H1 (cell line): ENCODE data around the gene DLL1. TPM values are rescaled to one million over a fixed set of nuclear protein-coding genes. Genes with fewer than 3 reads are reported as not detected.

Experiments
- CTCF ChIA-PET: fragments of 300-600 bp; sonication (Branson Sonifier 250); formaldehyde crosslinking; loops from one replicate; lab custom pipeline; 2021; ENCODE audit not compliant: partially characterized antibody; lab: Charles Lee
- POLR2A ChIA-PET: fragments of 300-600 bp; sonication (Branson Sonifier 250); formaldehyde crosslinking; loops from one replicate; lab custom pipeline; 2021; ENCODE audit warnings: inconsistent platforms; ENCODE audit not compliant: partially characterized antibody; lab: Charles Lee
- DNase-seq, 2 experiments: peaks; one replicate each; pipeline versions ENCODE4 v3.0.0 to v3.0.0-alpha.2; 2010 to 2022; ENCODE audit warnings: low spot score in 2 of 2, low read depth in 1 of 2, mixed read lengths in 1 of 2
- FAIRE-seq: peaks from 2 replicates; lab custom pipeline; 2011; peaks lifted over from hg19 to GRCh38; lab: Jason Lieb, UNC
- H2AFZ ChIP-seq: 2 replicates; pipeline ENCODE4 v1.8.1; 2012; ENCODE audit warnings: low read length, inconsistent platforms
- H2AK5ac ChIP-seq: 2 replicates; pipeline ENCODE4 v1.6.1; 2013; ENCODE audit warnings: low read depth, low read length
- H2BK120ac ChIP-seq: replicated peaks from 2 replicates; pipeline ENCODE3; 2013; ENCODE audit warnings: low read depth, low read length, inconsistent platforms
- H2BK12ac ChIP-seq: 2 replicates; pipeline ENCODE4 v1.6.1; 2013; ENCODE audit warnings: low read depth, low read length
- H2BK15ac ChIP-seq: 2 replicates; pipeline ENCODE4 v1.6.1; 2013; ENCODE audit warnings: low read length
- H2BK20ac ChIP-seq: 2 replicates; pipeline ENCODE4 v1.6.1; 2013; ENCODE audit warnings: low read length
- H2BK5ac ChIP-seq: 2 replicates; pipeline ENCODE4 v1.6.1; 2013; ENCODE audit warnings: low read depth, low read length
- H3K14ac ChIP-seq: 2 replicates; pipeline ENCODE4 v1.6.1; 2013; ENCODE audit warnings: inconsistent platforms; ENCODE audit not compliant: insufficient read length
- H3K18ac ChIP-seq: 2 replicates; pipeline ENCODE4 v1.6.1; 2013; ENCODE audit warnings: low read length; ENCODE audit errors: extremely low read depth
- H3K23ac ChIP-seq: 2 replicates; pipeline ENCODE4 v1.6.1; 2013; ENCODE audit warnings: inconsistent platforms; ENCODE audit not compliant: insufficient read length
- H3K23me2 ChIP-seq: 2 replicates; pipeline ENCODE4 v1.6.1; 2013; ENCODE audit warnings: low read depth, low read length
- H3K27ac ChIP-seq: 2 replicates; pipeline ENCODE4 v1.6.1; 2011; ENCODE audit warnings: low read depth, low read length, inconsistent platforms
- H3K27me3 ChIP-seq, 4 experiments: replicated peaks in 1 of 4; 1 replicate in 1 of 4; 2 replicates in 3 of 4; pipeline versions ENCODE4 v1.6.1 to v1.8.1; 2011 to 2013; ENCODE audit warnings: low read length in 3 of 4, mild to moderate bottlenecking in 3 of 4, inconsistent platforms in 2 of 4, mixed read lengths in 2 of 4, moderate library complexity in 1 of 4; ENCODE audit not compliant: control insufficient read depth in 3 of 4, insufficient read depth in 3 of 4; ENCODE audit errors: extremely low read depth in 1 of 4
- H3K36me3 ChIP-seq, 4 experiments: 2 replicates each; pipeline versions ENCODE4 v1.6.1 to v1.8.1; 2011 to 2013; ENCODE audit warnings: mild to moderate bottlenecking in 4 of 4, low read length in 3 of 4, moderate library complexity in 2 of 4, control low read depth in 1 of 4, inconsistent platforms in 1 of 4; ENCODE audit not compliant: insufficient read depth in 4 of 4, control insufficient read depth in 2 of 4
- H3K4ac ChIP-seq: replicated peaks from 2 replicates; pipeline ENCODE3; 2013; ENCODE audit warnings: low read length, low read depth, mixed read lengths, inconsistent platforms; ENCODE audit not compliant: insufficient read length
- H3K4me1 ChIP-seq, 4 experiments: replicated peaks in 1 of 4; 1 replicate in 1 of 4; 2 replicates in 3 of 4; pipeline versions ENCODE4 v1.6.1 to v1.8.1; 2011 to 2013; ENCODE audit warnings: low read length in 3 of 4, inconsistent platforms in 2 of 4, mixed read lengths in 1 of 4; ENCODE audit not compliant: insufficient read depth in 4 of 4, control insufficient read depth in 3 of 4
- H3K4me2 ChIP-seq, 2 experiments: 2 replicates each; pipeline versions ENCODE4 v1.6.1 to v1.8.1; 2011 to 2013; ENCODE audit warnings: low read depth in 2 of 2, low read length in 2 of 2, control low read depth in 1 of 2, inconsistent platforms in 1 of 2, mild to moderate bottlenecking in 1 of 2; ENCODE audit not compliant: insufficient read depth in 1 of 2
- H3K4me3 ChIP-seq, 4 experiments: fragments of 200-600, 300-600 bp in 1 of 4; sonication (generic), shearing (Covaris generic), sonication (Bioruptor Twin) in 1 of 4; 2 replicates each; pipeline versions ENCODE4 v1.5.1 to v1.8.1; 2011 to 2016; ENCODE audit warnings: low read length in 4 of 4, low read depth in 3 of 4, control low read depth in 2 of 4, inconsistent platforms in 2 of 4, mild to moderate bottlenecking in 2 of 4, mixed read lengths in 1 of 4, moderate library complexity in 1 of 4; ENCODE audit not compliant: insufficient read depth in 2 of 4; ENCODE audit errors: extremely low read depth in 1 of 4
- H3K56ac ChIP-seq: replicated peaks from 2 replicates; pipeline ENCODE3; 2013; ENCODE audit warnings: low read depth, mild to moderate bottlenecking, mixed read lengths, low read length, inconsistent platforms; ENCODE audit not compliant: insufficient read length
- H3K79me1 ChIP-seq: 2 replicates; pipeline ENCODE4 v1.6.1; 2013; ENCODE audit warnings: low read depth, low read length, control low read depth
- H3K79me2 ChIP-seq, 2 experiments: 2 replicates each; pipeline versions ENCODE4 v1.6.1 to v1.8.1; 2012 to 2013; ENCODE audit warnings: low read length in 2 of 2, mild to moderate bottlenecking in 2 of 2, inconsistent platforms in 1 of 2; ENCODE audit not compliant: insufficient read depth in 2 of 2, control insufficient read depth in 1 of 2
- H3K9ac ChIP-seq, 4 experiments: replicated peaks in 1 of 4; 1 replicate in 1 of 4; 2 replicates in 3 of 4; pipeline versions ENCODE4 v1.6.1 to v1.8.1; 2011 to 2013; ENCODE audit warnings: low read depth in 3 of 4, low read length in 3 of 4, control low read depth in 2 of 4, mild to moderate bottlenecking in 2 of 4, moderate library complexity in 2 of 4, inconsistent platforms in 1 of 4; ENCODE audit errors: extremely low read depth in 1 of 4
- H3K9me3 ChIP-seq, 2 experiments: 2 replicates each; pipeline versions ENCODE4 v1.6.1 to v1.8.1; 2012 to 2013; ENCODE audit warnings: mild to moderate bottlenecking in 2 of 2, moderate library complexity in 2 of 2, control low read depth in 1 of 2, inconsistent platforms in 1 of 2, low read depth in 1 of 2, low read length in 1 of 2, mixed read lengths in 1 of 2; ENCODE audit not compliant: insufficient read depth in 2 of 2
- H4K20me1 ChIP-seq, 2 experiments: replicated peaks in 1 of 2; 2 replicates each; pipeline versions ENCODE3 to v1.8.1; 2011 to 2013; ENCODE audit warnings: inconsistent platforms in 2 of 2, low read length in 2 of 2, mild to moderate bottlenecking in 1 of 2; ENCODE audit not compliant: insufficient read depth in 2 of 2, control insufficient read depth in 1 of 2
- H4K5ac ChIP-seq: 2 replicates; pipeline ENCODE4 v1.6.1; 2013; ENCODE audit warnings: low read length, low read depth, mixed read lengths, inconsistent platforms; ENCODE audit not compliant: insufficient read length
- H4K8ac ChIP-seq: 2 replicates; pipeline ENCODE4 v1.8.0; 2013; ENCODE audit warnings: mild to moderate bottlenecking, moderate library complexity, low read length, inconsistent platforms; ENCODE audit not compliant: insufficient read depth; ENCODE audit errors: extremely low read depth
- H4K91ac ChIP-seq: replicated peaks from 2 replicates; pipeline ENCODE3; 2013; ENCODE audit warnings: low read length, mixed read lengths, inconsistent platforms; ENCODE audit not compliant: insufficient read length
- BACH1 ChIP-seq: IDR thresholded peaks from 2 replicates; pipeline ENCODE4 v1.6.1; 2012; ENCODE audit warnings: low read length, improper control_type of control experiment
- CHD2 ChIP-seq: IDR thresholded peaks from 2 replicates; pipeline ENCODE4 v1.6.1; 2012; ENCODE audit warnings: low read length, improper control_type of control experiment
- CREB1 ChIP-seq: IDR thresholded peaks from 2 replicates; pipeline ENCODE4 v1.6.1; 2012; ENCODE audit warnings: inconsistent platforms
- EP300 ChIP-seq, 2 experiments: IDR thresholded peaks; 1 replicate in 1 of 2; 2 replicates in 1 of 2; pipeline ENCODE4 v1.6.1; 2011 to 2012; ENCODE audit warnings: low read depth in 2 of 2, low read length in 2 of 2, mild to moderate bottlenecking in 2 of 2, borderline replicate concordance in 1 of 2, inconsistent platforms in 1 of 2, moderate library complexity in 1 of 2
- KDM5A ChIP-seq: fragments of 200-600 bp; IDR thresholded peaks from 2 replicates; pipeline ENCODE4 v1.7.1; 2012; ENCODE audit warnings: mild to moderate bottlenecking, low read length, inconsistent platforms, mixed read lengths
- MAFK ChIP-seq: IDR thresholded peaks from 2 replicates; pipeline ENCODE4 v1.6.1; 2012; ENCODE audit warnings: low read depth, mild to moderate bottlenecking, improper control_type of control experiment, low read length
- POU5F1 ChIP-seq: IDR thresholded peaks from 2 replicates; pipeline ENCODE4 v1.6.1; 2011; ENCODE audit warnings: low read depth, mild to moderate bottlenecking, low read length, moderate library complexity
- RNF2 ChIP-seq: fragments of 200-900, 300-1000 bp; sonication (generic); IDR thresholded peaks from 2 replicates; pipeline ENCODE4 v1.7.1; 2016; ENCODE audit warnings: borderline replicate concordance, low read depth, mild to moderate bottlenecking, antibody characterized with exemption, low read length; ENCODE audit not compliant: poor library complexity, severe bottlenecking; ENCODE audit errors: missing control alignments
- RXRA ChIP-seq: IDR thresholded peaks from 2 replicates; pipeline ENCODE4 v1.6.1; 2011; ENCODE audit warnings: low read depth, mild to moderate bottlenecking, low read length, moderate library complexity; ENCODE audit not compliant: insufficient read depth
- SP1 ChIP-seq: IDR thresholded peaks from 2 replicates; pipeline ENCODE4 v1.6.1; 2011; ENCODE audit warnings: low read depth, low read length
- TAF7 ChIP-seq: optimal IDR thresholded peaks from 2 replicates; pipeline ENCODE3; 2011; ENCODE audit warnings: low read depth, mild to moderate bottlenecking, inconsistent platforms, low read length, moderate library complexity, borderline replicate concordance
- TBP ChIP-seq: IDR thresholded peaks from 2 replicates; pipeline ENCODE4 v1.6.1; 2011; ENCODE audit warnings: low read depth, low read length, improper control_type of control experiment
- TEAD4 ChIP-seq: IDR thresholded peaks from 2 replicates; pipeline ENCODE4 v1.6.1; 2012; ENCODE audit warnings: low read depth, low read length, inconsistent platforms, mixed read lengths
- WGBS, 2 experiments: shearing (Covaris generic) in 1 of 2; methylation state at CpG; one replicate each; pipeline versions ENCODE4 v1.1.6 to v1.1.7; 2013 to 2015; ENCODE audit warnings: low lambda C conversion rate in 2 of 2, mixed read lengths in 2 of 2, inconsistent platforms in 1 of 2, low coverage in 1 of 2, missing lambda C conversion rate in 1 of 2; ENCODE audit not compliant: insufficient replicate concordance in 2 of 2, insufficient coverage in 1 of 2, insufficient read length in 1 of 2; ENCODE audit errors: extremely low coverage in 1 of 2, missing lambda C conversion rate in 1 of 2; 5-methylcytosine and 5-hydroxymethylcytosine counted together
- polyA plus RNA-seq, 7 experiments: library from polyadenylated mRNA; depleted of rRNA in 3 of 7; stranded (reverse) in 5 of 7; unstranded in 2 of 7; fragments of >200 nt in 5 of 7; fragments of 200-250 nt in 2 of 7; gene quantifications; 1 replicate in 5 of 7; 2 replicates in 1 of 7; 4 replicates in 1 of 7; pipeline versions ENCODE4 v1.2.1 to v1.2.3, GENCODE V29; 2011 to 2013; ENCODE audit warnings: missing spikeins in 2 of 7, mixed read lengths in 2 of 7
- total RNA-seq: library from RNA; stranded (reverse); fragmentation: NEBNext Ultra II Directional; extraction: Animal tissue kit (Norgen Biotek cat#: 25700); gene quantifications from 2 replicates; pipeline ENCODE4 v1.2.1, GENCODE V29; 2021

DLL1 gene
- total and polyA plus RNA-seq, 2 of the 8 experiments (the other 6 are each of a cell fraction or from before 2014, with no cell fraction given), result 1.7 to 3.8 TPM

- Histone ChIP-seq H4K20me1 (no peaks in the 10 kb centered on the region), H3K4me1 (peaks cover 0 to 3% (median 0%) of the 10 kb centered on the region in 4 experiments; a peak in 2 of 7 replicates), H3K18ac (no peak overlapping the region), H4K8ac (no peak overlapping the region; the same call in 1 of the 2 replicates), H2AFZ (no peak overlapping the region), H3K9me3 (no peaks in the 10 kb centered on the region), H4K5ac (no peak overlapping the region), H3K27me3 (no peaks in the 10 kb centered on the region; a peak in 2 of 7 replicates), H3K27ac (no peak overlapping the region), H3K23ac (no peak overlapping the region), H3K4me3 (no peak overlapping the region), H3K56ac (no peak overlapping the region), H2BK20ac (no peak overlapping the region), H3K23me2 (no peaks in the 10 kb centered on the region), H3K9ac (no peak overlapping the region), H3K36me3 (no peaks in the 10 kb centered on the region), H3K79me2 (no peaks in the 10 kb centered on the region), H3K14ac (no peak overlapping the region), H2AK5ac (no peak overlapping the region), H2BK120ac (no peak overlapping the region), H4K91ac (no peak overlapping the region), H3K4me2 (no peak overlapping the region), H2BK15ac (no peak overlapping the region), H2BK5ac (no peak overlapping the region), H3K4ac (no peak overlapping the region), H2BK12ac (no peak overlapping the region), H3K79me1 (no peaks in the 10 kb centered on the region)
- DNase-seq (no peak), FAIRE-seq (no peak)
- WGBS, 2 experiments, result 90% methylated on average over 29 of the region's 29 CpGs; no CpG with 5 or more reads in 1 of the 2 experiments
- ChIA-PET POLR2A (interaction anchor here (2.2 kb wide), 1 partner anchor 11 kb away, joined by 9 read pairs; no protein-coding TSS in a partner anchor), CTCF (interaction anchor here (0.7 to 2.1 kb wide), 10 partner anchors 11 to 445 kb away, joined by 3 to 6 read pairs (median 4); partner anchors contain the start of gene DLL1)
- TF ChIP-seq TBP (no peak), RXRA (no peak), TEAD4 (no peak), KDM5A (no peak), CHD2 (no peak), EP300 (IDR thresholded peaks at IDR 0.05; ENCODE audit: borderline replicate concordance in 1 of 2, low read depth in 2 of 2, low read length in 2 of 2) (no peak), BACH1 (no peak), CREB1 (no peak), MAFK (no peak), SP1 (no peak), POU5F1 (no peak), RNF2 (no peak), TAF7 (no peak)
Observed at GRCh38 chr6:170276369-170277057, 14.4 kb downstream of the DLL1 start.
